K562 (cell line): Measurements from ENCODE around the gene PRR16. TPM values are rescaled to one million over a fixed set of nuclear protein-coding genes. Genes with fewer than 3 reads are reported as not detected.
A peak's percentile ranks its signal among the peaks of the same experiment; 100 is the strongest.

Experiments
- ATF3 ChIP-seq, 2 experiments: fragments of 450-650 bp in 1 of 2; sonication (generic) in 1 of 2; formaldehyde crosslinking in 1 of 2; IDR thresholded peaks in 1 of 2; conservative IDR thresholded peaks in 1 of 2; 2 replicates each; pipeline versions ENCODE4 v1.6.1 to v1.8.1; 2016 to 2023; ENCODE audit warnings: mild to moderate bottlenecking in 2 of 2, moderate library complexity in 2 of 2, inconsistent platforms in 1 of 2, missing genetic modification reagents in 1 of 2
- CBFA2T2 ChIP-seq: fragments of 450-650 bp; conservative IDR thresholded peaks from 2 replicates; pipeline ENCODE4 v1.6.1; 2017; ENCODE audit warnings: mild to moderate bottlenecking
- CREB5 ChIP-seq: fragments of 250-450 bp; sonication (Bioruptor Pico); IDR thresholded peaks from 2 replicates; pipeline ENCODE4 v1.5.0; 2020; ENCODE audit warnings: mild to moderate bottlenecking
- DIDO1 ChIP-seq: fragments of 450-650 bp; IDR thresholded peaks from 2 replicates; pipeline ENCODE4 v1.6.1; 2016; ENCODE audit warnings: low read depth, missing biosample characterization, missing genetic modification characterization
- DPF2 ChIP-seq: fragments of 450-650 bp; IDR thresholded peaks from 2 replicates; pipeline ENCODE4 v1.6.1; 2016
- FOXK2 ChIP-seq, 2 experiments: fragments of 450-650 bp; IDR thresholded peaks in 1 of 2; conservative IDR thresholded peaks in 1 of 2; 2 replicates each; pipeline ENCODE4 v1.6.1; 2016; ENCODE audit warnings: low read depth in 2 of 2, mild to moderate bottlenecking in 1 of 2
- FOXM1 ChIP-seq, 2 experiments: fragments of 450-650 bp in 1 of 2; sonication (generic) in 1 of 2; formaldehyde crosslinking in 1 of 2; IDR thresholded peaks; 2 replicates each; pipeline versions ENCODE4 v1.6.1 to v1.9.0; 2017 to 2022; ENCODE audit warnings: low read depth in 2 of 2, mild to moderate bottlenecking in 2 of 2, missing genetic modification reagents in 1 of 2, moderate library complexity in 1 of 2
- GATAD2A ChIP-seq: fragments of 450-650 bp; IDR thresholded peaks from 2 replicates; pipeline ENCODE4 v1.6.1; 2017
- JUND ChIP-seq, 2 experiments: IDR thresholded peaks; 2 replicates in 1 of 2; 3 replicates in 1 of 2; pipeline ENCODE4 v1.6.1; 2011; ENCODE audit warnings: borderline replicate concordance in 2 of 2, low read depth in 2 of 2, low read length in 2 of 2, improper control_type of control experiment in 1 of 2, missing biosample characterization in 1 of 2, missing genetic modification characterization in 1 of 2, missing genetic modification reagents in 1 of 2
- KAT2B ChIP-seq: IDR thresholded peaks from one replicate; pipeline ENCODE4 v1.6.1; 2012; ENCODE audit warnings: low read depth, mild to moderate bottlenecking, control low read depth, inconsistent platforms, low read length, moderate library complexity
- KDM4B ChIP-seq, 2 experiments: fragments of 450-650 bp in 1 of 2; sonication (generic) in 1 of 2; IDR thresholded peaks; 2 replicates each; pipeline ENCODE4 v1.6.1; 2016 to 2017; ENCODE audit warnings: borderline replicate concordance in 2 of 2, antibody characterized with exemption in 1 of 2, low read depth in 1 of 2, mild to moderate bottlenecking in 1 of 2
- MED1 ChIP-seq: sonication (generic); formaldehyde crosslinking; IDR thresholded peaks from 2 replicates; pipeline ENCODE4 v1.8.1; 2023; ENCODE audit warnings: missing genetic modification reagents, borderline replicate concordance
- RAD51 ChIP-seq: fragments of 450-650 bp; IDR thresholded peaks from 2 replicates; pipeline ENCODE4 v1.7.1; 2016; ENCODE audit warnings: low read depth, mild to moderate bottlenecking, borderline replicate concordance
- SETDB1 ChIP-seq: IDR thresholded peaks from one replicate; pipeline ENCODE4 v1.6.1; 2012; ENCODE audit warnings: low read length, control low read depth, inconsistent platforms
- SMC3 ChIP-seq: conservative IDR thresholded peaks from 2 replicates; pipeline ENCODE4 v1.6.1; 2011; ENCODE audit warnings: low read depth, low read length, improper control_type of control experiment; ENCODE audit not compliant: insufficient read depth
- SRF ChIP-seq, 2 experiments: fragments of 250-450, 450-650 bp in 1 of 2; sonication (Bioruptor Pico) in 1 of 2; sonication (generic) in 1 of 2; formaldehyde crosslinking; IDR thresholded peaks; 2 replicates each; pipeline versions ENCODE4 v1.5.0 to v1.5.1; 2020 to 2022; ENCODE audit warnings: mild to moderate bottlenecking in 1 of 2, missing genetic modification reagents in 1 of 2
- ZFP36 ChIP-seq: fragments of 150-350 bp; IDR thresholded peaks from 2 replicates; pipeline ENCODE4 v1.6.1; 2018; ENCODE audit warnings: low read length, low read depth; ENCODE audit not compliant: partially characterized antibody
- ZNF165 ChIP-seq: fragments of 250-450 bp; sonication (Bioruptor Pico); IDR thresholded peaks from 2 replicates; pipeline ENCODE4 v1.4.0; 2020; ENCODE audit warnings: borderline replicate concordance
- ZNF408 ChIP-seq: fragments of 250-450 bp; sonication (Bioruptor Pico); IDR thresholded peaks from 2 replicates; pipeline ENCODE4 v1.4.0; 2020; ENCODE audit warnings: low read depth, mild to moderate bottlenecking, moderate library complexity
- ZNF77 ChIP-seq: fragments of 250-450 bp; sonication (Bioruptor Pico); IDR thresholded peaks from 2 replicates; pipeline ENCODE4 v1.5.0; 2020
- polyA plus RNA-seq, 8 experiments: library from polyadenylated mRNA; depleted of rRNA in 4 of 8; stranded (reverse) in 5 of 8; unstranded in 3 of 8; fragments of >200 nt; fragmentation: Nextera tagmentation in 2 of 8; fragmentation: Illumina TruSeq in 1 of 8; extraction: Ambion mirVana in 2 of 8; extraction: Trizol in 1 of 8; gene quantifications; 2 replicates each; pipeline versions ENCODE4 v1.2.1 to v1.2.3, GENCODE V29; 2011 to 2014; ENCODE audit warnings: inconsistent platforms in 1 of 8, missing spikeins in 1 of 8
- total RNA-seq, 7 experiments: library from RNA; depleted of rRNA in 6 of 7; stranded (reverse); fragments of >200 nt in 6 of 7; fragmentation: Illumina TruSeq in 2 of 7; extraction: Trizol in 2 of 7; gene quantifications; 2 replicates each; pipeline versions ENCODE4 v1.2.1 to v1.2.3, GENCODE V29; 2011 to 2021; ENCODE audit warnings: low replicate concordance in 1 of 7
- TF ChIP-seq, protein P1 (sequence below): fragments of 450-650 bp; formaldehyde crosslinking; IDR thresholded peaks from 2 replicates; pipeline ENCODE4 v1.4.0; 2022; ENCODE audit warnings: missing genetic modification characterization
- TF ChIP-seq, protein P2 (sequence below): fragments of 450-650 bp; formaldehyde crosslinking; IDR thresholded peaks from 2 replicates; pipeline ENCODE4 v1.4.0; 2020; ENCODE audit warnings: mild to moderate bottlenecking, moderate library complexity

Gene PRR16
- total and polyA plus RNA-seq, 9 of the 15 experiments (the other 6 are each of a cell fraction or from before 2014, with no cell fraction given): 0.61 to 10.1 (median 3.3) TPM

- TF ChIP-seq JUND (IDR thresholded peaks at IDR 0.05; ENCODE audit: borderline replicate concordance, low read depth, low read length): peak; percentile 88
- peak; percentile 92; the same call in 2 of the 3 replicates for TF ChIP-seq JUND (tag; IDR thresholded peaks at IDR 0.05; ENCODE audit: borderline replicate concordance, low read depth, low read length)
- no peak for TF ChIP-seq ZNF165 (CRISPR knock-in tag)
- peak; percentile 47; the same call in 1 of the 2 replicates for TF ChIP-seq SMC3
- TF ChIP-seq ZNF408 (CRISPR knock-in tag): no peak
- TF ChIP-seq, protein P1, sequence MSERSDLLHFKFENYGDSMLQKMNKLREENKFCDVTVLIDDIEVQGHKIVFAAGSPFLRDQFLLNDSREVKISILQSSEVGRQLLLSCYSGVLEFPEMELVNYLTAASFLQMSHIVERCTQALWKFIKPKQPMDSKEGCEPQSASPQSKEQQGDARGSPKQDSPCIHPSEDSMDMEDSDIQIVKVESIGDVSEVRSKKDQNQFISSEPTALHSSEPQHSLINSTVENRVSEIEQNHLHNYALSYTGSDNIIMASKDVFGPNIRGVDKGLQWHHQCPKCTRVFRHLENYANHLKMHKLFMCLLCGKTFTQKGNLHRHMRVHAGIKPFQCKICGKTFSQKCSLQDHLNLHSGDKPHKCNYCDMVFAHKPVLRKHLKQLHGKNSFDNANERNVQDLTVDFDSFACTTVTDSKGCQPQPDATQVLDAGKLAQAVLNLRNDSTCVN (CRISPR knock-in tag): no peak
- TF ChIP-seq SRF (CRISPR knock-in tag; IDR thresholded peaks at IDR 0.05): no peak
- peak; percentile 90 for TF ChIP-seq RAD51
- TF ChIP-seq FOXK2 (conservative IDR thresholded peaks at IDR 0.05 in 1 of 2, IDR thresholded peaks at IDR 0.05 in 1 of 2; ENCODE audit: low read depth in 2 of 2): 0 out of 4 replicates have a peak, but pooled peaks of 1 of the 2 experiments have one; percentile 31
- TF ChIP-seq ZNF77 (CRISPR knock-in tag): no peak
- TF ChIP-seq FOXM1 (IDR thresholded peaks at IDR 0.05; ENCODE audit: low read depth): no peak
- no peak for TF ChIP-seq FOXM1 (CRISPR knock-in tag; IDR thresholded peaks at IDR 0.05; ENCODE audit: low read depth)
- TF ChIP-seq ATF3 (IDR thresholded peaks at IDR 0.05): peak; percentile 88
- TF ChIP-seq ATF3 (CRISPR knock-in tag; conservative IDR thresholded peaks at IDR 0.05): no peak
- TF ChIP-seq KDM4B (IDR thresholded peaks at IDR 0.05; ENCODE audit: borderline replicate concordance in 2 of 2, low read depth in 1 of 2): no peak
- TF ChIP-seq CREB5: no peak
- peak; percentile 74 for TF ChIP-seq DIDO1 (tag)
- TF ChIP-seq MED1: no peak
- TF ChIP-seq KAT2B: no peak
- TF ChIP-seq GATAD2A: no peak
- TF ChIP-seq, protein P2, sequence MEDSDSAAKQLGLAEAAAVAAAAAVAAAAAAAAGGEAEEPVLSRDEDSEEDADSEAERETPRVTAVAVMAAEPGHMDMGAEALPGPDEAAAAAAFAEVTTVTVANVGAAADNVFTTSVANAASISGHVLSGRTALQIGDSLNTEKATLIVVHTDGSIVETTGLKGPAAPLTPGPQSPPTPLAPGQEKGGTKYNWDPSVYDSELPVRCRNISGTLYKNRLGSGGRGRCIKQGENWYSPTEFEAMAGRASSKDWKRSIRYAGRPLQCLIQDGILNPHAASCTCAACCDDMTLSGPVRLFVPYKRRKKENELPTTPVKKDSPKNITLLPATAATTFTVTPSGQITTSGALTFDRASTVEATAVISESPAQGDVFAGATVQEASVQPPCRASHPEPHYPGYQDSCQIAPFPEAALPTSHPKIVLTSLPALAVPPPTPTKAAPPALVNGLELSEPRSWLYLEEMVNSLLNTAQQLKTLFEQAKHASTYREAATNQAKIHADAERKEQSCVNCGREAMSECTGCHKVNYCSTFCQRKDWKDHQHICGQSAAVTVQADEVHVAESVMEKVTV: peak; percentile 50; the same call in 1 of the 2 replicates
- peak; percentile 62 for TF ChIP-seq CBFA2T2
- no peak for TF ChIP-seq SETDB1
- no peak for TF ChIP-seq ZFP36
- peak; percentile 52; the same call in 1 of the 2 replicates for TF ChIP-seq DPF2
These were observed 6.1 kb upstream of the PRR16 start (continued) for GRCh38 chr5:120457839-120458507.
